HEK293 (cell line): ENCODE results near the gene SUMF1.
A peak's percentile ranks its signal among the peaks of the same experiment; 100 is the strongest.

Experiments
- CTCF ChIA-PET: fragments of 350-600 bp; formaldehyde crosslinking; extraction: SDS; loops from one replicate; lab custom pipeline; 2021; ENCODE audit warnings: antibody characterized with exemption; lab: Yijun Ruan, JAX
- POLR2A ChIA-PET: fragments of 300-600 bp; formaldehyde crosslinking; extraction: SDS; loops from one replicate; lab custom pipeline; 2020; ENCODE audit warnings: antibody characterized with exemption, inconsistent platforms; lab: Yijun Ruan, JAX
- H3K27ac ChIP-seq: fragments of 200-500 bp; sonication (Bioruptor generic); 2 replicates; pipeline ENCODE4 v1.5.1; 2014; ENCODE audit warnings: low read depth, low read length, control low read depth, inconsistent platforms; ENCODE audit errors: extremely low read depth
- H3K36me3 ChIP-seq, 2 experiments: fragments of 200-500 bp in 1 of 2; sonication (Bioruptor generic) in 1 of 2; 1 replicate in 1 of 2; 2 replicates in 1 of 2; pipeline ENCODE4 v1.5.1; 2014 to 2017; ENCODE audit warnings: inconsistent platforms in 2 of 2, low read length in 2 of 2; ENCODE audit not compliant: control insufficient read depth in 2 of 2, insufficient read depth in 1 of 2
- H3K4me1 ChIP-seq: fragments of 200-500 bp; sonication (Bioruptor generic); 2 replicates; pipeline ENCODE4 v1.5.1; 2014; ENCODE audit warnings: mild to moderate bottlenecking, low read length, inconsistent platforms; ENCODE audit not compliant: control insufficient read depth, insufficient read depth
- H3K4me3 ChIP-seq: 2 replicates; pipeline ENCODE4 v1.5.1; 2011; ENCODE audit warnings: low read depth, mild to moderate bottlenecking, control low read depth, low read length, moderate library complexity
- H3K9me3 ChIP-seq: fragments of 200-500 bp; sonication (Bioruptor generic); 2 replicates; pipeline ENCODE4 v1.5.1; 2014; ENCODE audit warnings: low read depth, low read length, inconsistent platforms; ENCODE audit not compliant: control insufficient read depth, insufficient read depth
- EGR2 ChIP-seq: fragments of 450-650 bp; formaldehyde crosslinking; IDR thresholded peaks from 2 replicates; pipeline ENCODE4 v1.5.1; 2016; ENCODE audit warnings: low read depth, missing biosample characterization, missing genetic modification characterization
- PRDM6 ChIP-seq: fragments of 450-650 bp; formaldehyde crosslinking; IDR thresholded peaks from 2 replicates; pipeline ENCODE4 v1.5.1; 2017; ENCODE audit warnings: missing biosample characterization, missing genetic modification characterization
- ZBTB17 ChIP-seq: fragments of 450-650 bp; formaldehyde crosslinking; IDR thresholded peaks from 2 replicates; pipeline ENCODE4 v1.5.1; 2016; ENCODE audit warnings: missing biosample characterization, missing genetic modification characterization
- ZBTB21 ChIP-seq: fragments of 450-650 bp; formaldehyde crosslinking; IDR thresholded peaks from 2 replicates; pipeline ENCODE4 v1.5.1; 2017; ENCODE audit warnings: missing biosample characterization, missing genetic modification characterization
- ZBTB48 ChIP-seq: fragments of 450-650 bp; formaldehyde crosslinking; IDR thresholded peaks from 2 replicates; pipeline ENCODE4 v1.5.1; 2016; ENCODE audit warnings: missing biosample characterization, missing genetic modification characterization
- ZFHX2 ChIP-seq: fragments of 450-650 bp; formaldehyde crosslinking; conservative IDR thresholded peaks from 2 replicates; pipeline ENCODE4 v1.5.1; 2016; ENCODE audit warnings: missing biosample characterization, missing genetic modification characterization
- ZNF10 ChIP-seq: fragments of 450-650 bp; formaldehyde crosslinking; IDR thresholded peaks from 2 replicates; pipeline ENCODE4 v1.5.1; 2017; ENCODE audit warnings: missing biosample characterization, missing genetic modification characterization
- ZNF133 ChIP-seq: fragments of 450-650 bp; formaldehyde crosslinking; IDR thresholded peaks from 2 replicates; pipeline ENCODE4 v1.5.1; 2016; ENCODE audit warnings: missing biosample characterization, missing genetic modification characterization
- ZNF184 ChIP-seq: fragments of 450-650 bp; IDR thresholded peaks from 2 replicates; pipeline ENCODE4 v1.5.1; 2018; ENCODE audit warnings: missing biosample characterization, mild to moderate bottlenecking, missing genetic modification characterization
- ZNF2 ChIP-seq: fragments of 450-650 bp; formaldehyde crosslinking; IDR thresholded peaks from 2 replicates; pipeline ENCODE4 v1.5.1; 2016; ENCODE audit warnings: missing biosample characterization, missing genetic modification characterization
- ZNF26 ChIP-seq: fragments of 450-650 bp; formaldehyde crosslinking; IDR thresholded peaks from 2 replicates; pipeline ENCODE4 v1.5.1; 2016; ENCODE audit warnings: missing biosample characterization, missing genetic modification characterization
- ZNF292 ChIP-seq: fragments of 450-650 bp; formaldehyde crosslinking; IDR thresholded peaks from 2 replicates; pipeline ENCODE4 v1.5.1; 2016; ENCODE audit warnings: low read depth, missing biosample characterization, missing genetic modification characterization, borderline replicate concordance
- ZNF488 ChIP-seq: fragments of 450-650 bp; formaldehyde crosslinking; IDR thresholded peaks from 2 replicates; pipeline ENCODE4 v1.5.1; 2016; ENCODE audit warnings: missing biosample characterization, missing genetic modification characterization
- ZNF529 ChIP-seq: fragments of 450-650 bp; formaldehyde crosslinking; IDR thresholded peaks from 2 replicates; pipeline ENCODE4 v1.5.1; 2017; ENCODE audit warnings: missing genetic modification characterization, missing biosample characterization; ENCODE audit not compliant: insufficient replicate concordance
- ZNF692 ChIP-seq: fragments of 450-650 bp; formaldehyde crosslinking; IDR thresholded peaks from 2 replicates; pipeline ENCODE4 v1.5.1; 2016; ENCODE audit warnings: missing biosample characterization, missing genetic modification characterization
- ZSCAN23 ChIP-seq: fragments of 450-650 bp; formaldehyde crosslinking; IDR thresholded peaks from 2 replicates; pipeline ENCODE4 v1.5.1; 2016; ENCODE audit warnings: missing biosample characterization, missing genetic modification characterization

Gene SUMF1

GRCh38 chr3:4508048-4508981, 41.2 kb upstream of the SUMF1 start:
- POLR2A ChIA-PET, result interaction anchor here (1.1 to 1.9 kb wide), 2 partner anchors 14 to 15 kb away, joined by 3 to 6 read pairs; partner anchors contain the start of gene ITPR1
- H3K4me3 ChIP-seq, result no peak overlapping the region

GRCh38 chr3:4507024-4507596, 40.0 kb upstream of the SUMF1 start:
- H3K36me3 ChIP-seq, result no peaks in the 10 kb centered on the region
- CTCF ChIA-PET, result interaction anchor here (0.6 kb wide), 1 partner anchor 30 kb away, joined by 6 read pairs; no protein-coding TSS in a partner anchor
- POLR2A ChIA-PET, result interaction anchor here (1.9 kb wide), 1 partner anchor 14 kb away, joined by 6 read pairs; the partner anchor contains the start of gene ITPR1
- peaks cover 8% of the 10 kb centered on the region for H3K4me1 ChIP-seq
- H3K9me3 ChIP-seq, result no peaks in the 10 kb centered on the region
- H3K27ac ChIP-seq, result no peak overlapping the region
- TF ChIP-seq ZBTB48 (tag by site-specific recombination), result no peak
- no peak for TF ChIP-seq ZNF133 (tag by site-specific recombination)
- TF ChIP-seq ZNF488, result no peak
- no peak for TF ChIP-seq ZNF529 (tag by site-specific recombination)
- TF ChIP-seq PRDM6 (tag by site-specific recombination), result peak; percentile 69
- no peak for TF ChIP-seq ZNF10 (tag by site-specific recombination)
- no peak for TF ChIP-seq ZNF26
- peak; percentile 35 for TF ChIP-seq ZBTB17
- no peak for TF ChIP-seq ZBTB21
- H3K4me3 ChIP-seq, result no peak overlapping the region

More at GRCh38 chr3:4508048-4508981, 41.2 kb upstream of the SUMF1 start:
- Histone ChIP-seq H3K9me3 (no peaks in the 10 kb centered on the region), H3K36me3 (no peaks in the 10 kb centered on the region)
- TF ChIP-seq EGR2 (tag by site-specific recombination), result peak; percentile 55
- no peak for TF ChIP-seq ZNF2 (tag by site-specific recombination)
- TF ChIP-seq ZSCAN23 (tag by site-specific recombination), result no peak
- no peak for TF ChIP-seq ZNF184 (tag by site-specific recombination)
- no peak for TF ChIP-seq ZNF292 (tag by site-specific recombination)
- TF ChIP-seq ZNF692, result no peak
- peak; percentile 73 for TF ChIP-seq ZFHX2
- 0 out of 2 replicates have a peak, but pooled peaks have one; percentile 14 for TF ChIP-seq PRDM6 (tag by site-specific recombination)
- TF ChIP-seq, all 188 proteins: peak for 3
- Histone ChIP-seq H3K4me1 (peaks cover 12% of the 10 kb centered on the region), H3K27ac (no peak overlapping the region)
- CTCF ChIA-PET, result interaction anchor here (0.8 kb wide), 1 partner anchor 125 kb away, joined by 6 read pairs; no protein-coding TSS in a partner anchor
